ENCODE measurements around the gene TLR2.

- no peak for TF ChIP-seq EZH2 (IDR thresholded peaks at IDR 0.05; ENCODE audit: borderline replicate concordance, low read length)
- TF ChIP-seq CTCF (IDR thresholded peaks at IDR 0.05; ENCODE audit: low read length) = no peak
These were observed 33.0 kb upstream of the TLR2 start for GRCh38 chr4:153651116-153651515.
